Measurements from ENCODE around the gene DOCK3.
"Not testable (repeated sequence)": the region's sequence is repeated elsewhere in the genome, so short reads cannot be mapped to it uniquely, and the experiment has no call there.

The DOCK3 gene

GRCh38 chr3:50676031-50676705 lies 1.4 kb downstream of the DOCK3 start:
- DNase-seq (ENCODE audit: low spot score) = no peak

GRCh38 chr3:50687127-50687751 lies 12.5 kb downstream of the DOCK3 start:
- DNase-seq (ENCODE audit: low spot score) = no peak

GRCh38 chr3:50687916-50688315 lies 13.2 kb downstream of the DOCK3 start:
- DNase-seq (ENCODE audit: low spot score) = no peak

GRCh38 chr3:50688602-50689001 lies 13.9 kb downstream of the DOCK3 start:
- DNase-seq (ENCODE audit: low spot score) = not testable (repeated sequence)

GRCh38 chr3:50689558-50689957 lies 14.8 kb downstream of the DOCK3 start:
- DNase-seq (ENCODE audit: low spot score) = no peak

- no peak for DNase-seq (ENCODE audit: low spot score)
Observed at GRCh38 chr3:50695031-50695430, 20.3 kb downstream of the DOCK3 start.

- DNase-seq (ENCODE audit: low spot score) = no peak
Observed at GRCh38 chr3:50696276-50696675, 21.5 kb downstream of the DOCK3 start.

- no peak for DNase-seq (ENCODE audit: low spot score)
Observed at GRCh38 chr3:50698269-50698668, 23.5 kb downstream of the DOCK3 start.

DNA sequence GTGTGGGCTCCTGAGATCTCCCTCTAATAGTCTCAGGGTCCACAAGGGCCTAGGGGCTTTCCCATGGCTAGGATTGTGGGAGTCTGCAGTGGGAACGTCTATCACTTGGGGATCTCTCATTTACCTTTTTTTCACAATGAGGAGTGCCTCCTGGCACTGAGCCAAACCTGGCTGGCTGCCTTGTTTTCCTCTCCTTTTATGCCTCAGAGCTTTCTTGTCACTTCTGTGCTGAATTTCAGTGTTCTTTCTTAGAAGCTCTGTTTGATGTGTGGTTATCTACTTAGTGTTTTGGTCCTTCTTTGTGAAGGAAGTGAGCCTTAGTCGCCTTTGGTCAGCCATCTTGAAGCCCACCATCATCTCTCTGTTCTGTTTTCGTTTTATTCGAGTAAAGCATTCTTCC lies 33.9 kb downstream of the DOCK3 start:
- no peak for DNase-seq (ENCODE audit: low spot score)

- DNase-seq (ENCODE audit: low spot score) = no peak
Observed at GRCh38 chr3:50714946-50715345, 40.2 kb downstream of the DOCK3 start.

- DNase-seq (ENCODE audit: low spot score) = no peak
Observed at GRCh38 chr3:50724831-50725230, 50.1 kb downstream of the DOCK3 start.

- DNase-seq (ENCODE audit: low spot score) = no peak
Observed at GRCh38 chr3:50734985-50735384, 60.3 kb downstream of the DOCK3 start.

GRCh38 chr3:50737193-50737905 lies 62.6 kb downstream of the DOCK3 start:
- DNase-seq (ENCODE audit: low spot score) = no peak

- DNase-seq (ENCODE audit: low spot score) = no peak
Observed at GRCh38 chr3:50737906-50738598, 63.3 kb downstream of the DOCK3 start.

- DNase-seq (ENCODE audit: low spot score) = no peak
Observed at GRCh38 chr3:50743643-50744042, 68.9 kb downstream of the DOCK3 start.

DNA sequence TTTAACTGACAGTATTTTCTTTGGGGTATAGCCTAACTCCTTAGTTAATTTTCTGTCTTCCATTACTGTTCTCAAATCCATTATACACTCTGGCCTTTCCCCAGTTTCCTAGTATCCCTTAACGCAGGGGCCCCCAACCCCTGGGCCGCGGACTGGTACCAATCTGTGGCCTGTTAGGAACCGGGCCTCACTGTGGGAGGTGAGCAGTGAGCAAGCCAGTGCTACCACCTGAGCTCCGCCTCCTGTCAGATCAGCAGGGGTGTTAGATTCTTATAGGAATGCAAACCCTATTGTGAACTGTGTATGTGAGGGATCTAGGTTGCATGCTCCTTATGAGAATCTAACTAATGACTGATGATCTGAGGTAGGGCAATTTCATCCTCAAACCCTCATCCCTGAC lies 75.1 kb downstream of the DOCK3 start:
- DNase-seq (ENCODE audit: low spot score) = no peak

DNA sequence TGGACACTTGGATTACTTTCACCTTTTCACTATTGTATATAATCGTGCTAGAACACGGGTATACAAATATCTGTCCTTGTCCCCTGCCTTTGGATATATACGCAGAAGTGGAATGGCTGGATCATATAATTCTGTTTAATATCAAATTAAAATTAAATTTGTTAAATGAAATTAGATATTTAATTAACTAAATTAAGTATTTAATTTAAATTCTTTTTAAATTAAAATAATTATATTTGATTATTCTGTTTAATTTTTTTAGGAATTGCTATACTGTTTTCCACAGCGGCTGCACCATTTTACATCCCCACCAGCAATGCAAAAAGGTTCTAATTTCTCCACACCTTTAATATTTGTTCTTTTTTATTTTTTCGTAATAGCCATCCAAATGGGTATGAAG lies 84.3 kb downstream of the DOCK3 start:
- no peak for DNase-seq (ENCODE audit: low spot score)

DNA sequence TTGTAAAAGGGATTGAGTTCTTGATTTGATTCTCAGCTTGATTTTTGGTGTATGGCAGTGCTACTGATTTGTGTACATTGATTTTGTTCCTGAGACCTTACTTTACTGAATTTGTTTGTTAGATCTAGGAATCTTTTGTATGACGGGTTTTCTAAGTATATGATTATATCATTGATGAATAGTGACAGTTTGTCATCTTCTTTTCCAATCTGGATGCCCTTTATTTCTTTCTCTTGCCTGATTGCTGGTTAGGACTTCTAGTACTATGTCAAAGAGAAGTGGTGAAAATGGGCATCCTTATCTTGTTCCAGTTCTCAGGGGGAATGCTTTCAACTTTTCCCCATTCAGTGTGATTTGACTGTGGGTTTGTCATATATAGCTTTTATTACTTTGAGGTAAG lies 103.0 kb downstream of the DOCK3 start:
- DNase-seq (ENCODE audit: low spot score) = no peak

- DNase-seq (ENCODE audit: low spot score) = not testable (repeated sequence)
Observed at GRCh38 chr3:50781766-50782165, 107.0 kb downstream of the DOCK3 start.

GRCh38 chr3:50786631-50787030 lies 111.9 kb downstream of the DOCK3 start:
- no peak for DNase-seq (ENCODE audit: low spot score)

GRCh38 chr3:50790894-50791293 lies 116.2 kb downstream of the DOCK3 start:
- not testable (repeated sequence) for DNase-seq (ENCODE audit: low spot score)

DNA sequence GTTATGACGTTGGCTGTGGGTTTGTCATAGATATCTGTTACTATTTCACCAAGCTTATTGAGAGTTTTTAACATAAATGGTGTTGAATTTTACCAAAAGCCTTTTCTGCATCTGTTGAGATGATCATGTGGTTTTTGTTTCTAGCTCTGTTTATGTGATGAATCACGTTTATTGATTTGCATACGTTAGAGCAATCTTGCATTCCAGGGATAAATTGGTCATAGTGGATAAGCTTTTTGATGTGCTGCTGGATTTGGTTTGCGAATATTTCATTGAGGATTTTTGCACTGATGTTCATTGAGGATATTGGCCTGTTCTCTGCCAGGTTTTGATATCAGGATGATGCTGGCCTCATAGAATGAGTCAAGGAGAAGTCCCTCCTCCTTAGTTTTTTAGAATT lies 117.8 kb downstream of the DOCK3 start:
- no peak for DNase-seq (ENCODE audit: low spot score)

GRCh38 chr3:50803805-50804204 lies 129.1 kb downstream of the DOCK3 start:
- not testable (repeated sequence) for DNase-seq (ENCODE audit: low spot score)
